Thymus (tissue), 11 donors: Measurements from ENCODE around the gene ELF1. TPM values are rescaled to one million over a fixed set of nuclear protein-coding genes. Genes with fewer than 3 reads are reported as not detected.
"Not testable (repeated sequence)": the region's sequence is repeated elsewhere in the genome, so short reads cannot be mapped to it uniquely, and the experiment has no call there.

Experiments used
- DNase-seq, 9 donors: peaks; one replicate each; pipeline ENCODE4 v3.0.0-alpha.2; 2013; ENCODE audit warnings: low spot score in 9 of 9, low read depth in 6 of 9, missing footprints in 1 of 9
- H3K27ac ChIP-seq, 2 donors: one replicate each; pipeline ENCODE4 v1.5.1; 2013; ENCODE audit warnings: control low read depth in 1 of 2, low read depth in 1 of 2, low read length in 1 of 2, mild to moderate bottlenecking in 1 of 2, moderate library complexity in 1 of 2
- H3K27me3 ChIP-seq, 2 donors: one replicate each; pipeline ENCODE4 v1.5.1; 2013; ENCODE audit warnings: low read length in 1 of 2; ENCODE audit not compliant: control insufficient read depth in 2 of 2, insufficient read depth in 1 of 2
- H3K36me3 ChIP-seq, 2 donors: one replicate each; pipeline ENCODE4 v1.5.1; 2013; ENCODE audit warnings: low read length in 1 of 2, mild to moderate bottlenecking in 1 of 2, moderate library complexity in 1 of 2; ENCODE audit not compliant: control insufficient read depth in 2 of 2, insufficient read depth in 2 of 2
- H3K4me1 ChIP-seq, 2 donors: one replicate each; pipeline ENCODE4 v1.5.1; 2013; ENCODE audit warnings: low read length in 2 of 2; ENCODE audit not compliant: control insufficient read depth in 2 of 2, insufficient read depth in 2 of 2
- H3K4me3 ChIP-seq, 2 donors: one replicate each; pipeline ENCODE4 v1.5.1; 2013; ENCODE audit warnings: low read length in 2 of 2, control low read depth in 1 of 2, mild to moderate bottlenecking in 1 of 2
- H3K9me3 ChIP-seq, 2 donors: one replicate each; pipeline ENCODE4 v1.5.1; 2013; ENCODE audit warnings: low read length in 1 of 2, mild to moderate bottlenecking in 1 of 2; ENCODE audit not compliant: control insufficient read depth in 2 of 2, insufficient read depth in 1 of 2
- WGBS: extraction: QIAGEN DNeasy Blood & Tissue Kit; methylation state at CpG from one replicate; pipeline ENCODE4 v1.1.7; 2013; 5-methylcytosine and 5-hydroxymethylcytosine counted together
- polyA plus RNA-seq: library from polyadenylated mRNA; stranded (reverse); fragments of 200-250 nt; gene quantifications from one replicate; pipeline ENCODE4 v1.2.3, GENCODE V29; 2013
- total RNA-seq: library from RNA; stranded (reverse); fragments of 120-200 nt; gene quantifications from one replicate; pipeline ENCODE4 v1.2.4, GENCODE V29; 2013
- donor health status: healthy.

The ELF1 gene
- total and polyA plus RNA-seq, 2 donors, result 64.2 to 89.3 TPM

DNA sequence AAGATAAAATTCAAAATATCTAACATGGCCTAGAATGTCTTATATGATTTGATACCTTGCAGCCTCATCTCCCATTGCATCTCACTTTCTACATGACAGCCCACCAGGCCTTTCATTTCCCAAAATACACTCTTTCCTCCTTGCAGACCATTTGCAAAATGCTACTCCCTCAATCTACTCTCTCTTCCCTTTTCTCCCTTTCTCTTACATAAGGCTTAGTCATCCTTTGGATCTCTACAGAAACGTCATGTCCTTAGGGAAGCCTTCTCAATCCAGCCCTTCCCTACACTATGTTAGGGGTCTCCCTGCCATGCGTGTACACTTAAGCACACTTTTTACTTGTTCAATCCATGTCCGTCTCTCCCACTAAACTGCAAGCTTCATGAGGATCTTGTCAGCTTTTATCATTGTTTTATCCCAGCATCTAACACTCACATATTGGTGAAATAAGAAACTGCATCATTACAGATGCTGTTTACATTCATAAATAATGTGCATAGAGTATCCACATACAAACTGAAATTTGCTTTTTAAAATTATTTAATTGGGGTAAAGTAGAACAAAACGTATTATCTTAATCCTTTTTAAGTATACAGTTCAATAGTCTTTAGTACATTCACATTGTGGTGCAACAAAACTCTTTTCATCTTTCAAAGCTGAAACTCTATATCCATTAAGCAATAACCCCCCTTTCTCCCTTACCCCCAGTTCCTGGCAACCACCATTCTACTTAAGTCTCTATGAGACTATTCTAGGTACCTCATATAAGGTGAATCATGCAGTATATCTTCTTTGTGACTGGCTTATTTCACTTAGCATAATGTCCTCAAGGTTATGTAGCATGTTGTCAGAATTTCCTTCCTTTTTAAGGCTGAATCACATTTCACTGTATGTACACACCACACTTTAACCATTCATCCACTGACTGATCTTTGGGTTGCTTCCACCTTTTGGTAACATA lies 30.6 kb upstream of the ELF1 start:
- H3K4me3 ChIP-seq, result no peak overlapping the region
- DNase-seq, result no peak
- no peak overlapping the region for H3K27ac ChIP-seq
- peaks cover 5 to 7% of the 10 kb centered on the region in 2 donors for H3K36me3 ChIP-seq
- 96% methylated on average over 4 of the region's 4 CpGs for WGBS
- peaks cover 2 to 6% of the 10 kb centered on the region in 2 donors for H3K4me1 ChIP-seq
- H3K9me3 ChIP-seq, result peaks cover 2 to 12% of the 10 kb centered on the region in 2 donors
- no peaks in the 10 kb centered on the region for H3K27me3 ChIP-seq

DNA sequence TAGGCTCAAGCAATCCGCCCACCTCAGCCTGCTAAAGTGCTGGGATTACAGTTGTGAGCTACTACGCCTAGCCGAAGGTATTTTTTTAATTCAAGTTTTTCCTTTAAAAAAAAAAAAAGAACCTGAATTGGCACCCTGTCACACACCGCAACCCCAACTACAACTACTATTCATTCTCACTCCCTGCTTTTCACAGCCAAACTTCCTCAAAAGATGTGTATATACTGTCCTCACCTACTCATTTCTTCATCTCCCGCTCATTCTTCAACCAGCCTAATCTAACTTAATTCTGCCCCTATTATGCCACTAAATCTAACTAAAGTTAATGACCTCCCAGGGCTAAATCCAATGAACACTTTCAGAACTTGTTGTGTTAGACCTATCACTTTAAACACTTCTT lies 29.5 kb upstream of the ELF1 start:
- WGBS, result over 99% methylated on average over 5 of the region's 5 CpGs
- H3K36me3 ChIP-seq, result peaks cover 5 to 7% of the 10 kb centered on the region in 2 donors
- H3K27me3 ChIP-seq, result no peaks in the 10 kb centered on the region
- H3K4me1 ChIP-seq, result no peaks in the 10 kb centered on the region
- H3K4me3 ChIP-seq, result no peak overlapping the region
- H3K9me3 ChIP-seq, result peaks cover 2 to 12% of the 10 kb centered on the region in 2 donors
- H3K27ac ChIP-seq, result no peak overlapping the region
- no peak for DNase-seq

DNA sequence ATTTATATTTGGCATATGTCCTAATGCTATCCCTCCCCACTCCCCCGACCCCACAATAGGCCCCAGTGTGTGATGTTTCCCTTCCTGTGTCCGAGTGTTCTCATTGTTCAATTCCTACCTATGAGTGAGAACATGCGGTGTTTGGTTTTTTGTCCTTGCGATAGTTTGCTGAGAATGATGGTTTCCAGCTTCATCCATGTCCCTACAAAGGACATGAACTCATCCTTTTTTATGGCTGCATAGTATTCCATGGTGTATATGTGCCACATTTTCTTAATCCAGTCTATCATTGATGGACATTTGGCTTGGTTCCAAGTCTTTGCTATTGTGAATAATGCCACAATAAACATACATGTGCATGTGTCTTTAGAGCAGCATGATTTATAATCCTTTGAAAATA lies 23.3 kb upstream of the ELF1 start:
- DNase-seq, H3K36me3 ChIP-seq, H3K4me3 ChIP-seq, H3K27me3 ChIP-seq, H3K4me1 ChIP-seq, H3K27ac ChIP-seq, H3K9me3 ChIP-seq: not testable (repeated sequence)
- 98% methylated on average over 3 of the region's 4 CpGs for WGBS

DNA sequence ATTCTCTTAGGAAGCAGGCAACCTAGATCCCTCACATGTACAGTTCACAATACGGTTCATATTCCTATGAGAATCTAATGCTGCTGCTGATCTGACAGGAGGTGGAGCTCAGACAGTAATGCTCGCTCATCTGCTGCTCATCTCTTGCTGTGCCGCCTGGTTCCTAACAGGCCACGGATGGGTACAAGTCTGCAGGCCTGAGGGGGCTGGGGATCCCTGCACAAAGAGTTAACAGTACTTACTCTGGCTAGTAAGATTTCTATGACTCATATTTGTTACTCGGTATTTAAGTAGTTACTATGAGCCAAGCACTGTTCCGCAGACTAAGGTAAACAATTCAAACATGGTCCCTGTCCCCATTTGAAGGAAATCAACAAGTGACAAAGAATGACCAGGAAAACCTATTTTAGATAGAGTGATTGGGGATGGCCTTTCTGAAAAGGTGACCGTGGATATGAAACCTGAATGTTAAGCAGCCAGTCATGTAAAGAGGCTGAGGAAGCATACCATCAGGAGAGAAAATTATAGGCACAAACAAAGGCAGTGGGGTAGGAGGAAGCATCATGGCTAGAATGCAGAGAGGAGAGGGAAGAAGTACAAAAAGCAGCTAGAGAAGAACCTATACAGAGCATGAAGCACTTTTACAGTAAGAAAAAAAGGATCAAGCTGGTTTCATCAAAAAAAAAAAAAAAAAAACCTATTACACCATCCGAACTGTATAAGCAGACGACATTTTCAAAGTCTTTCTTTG lies 21.6 kb upstream of the ELF1 start:
- Histone ChIP-seq H3K27ac (no peak overlapping the region), H3K36me3 (no peaks in the 10 kb centered on the region), H3K27me3 (no peaks in the 10 kb centered on the region), H3K9me3 (peaks cover 0 to 2% of the 10 kb centered on the region in 2 donors), H3K4me1 (no peaks in the 10 kb centered on the region), H3K4me3 (no peak overlapping the region)
- WGBS, result 96% methylated on average over 9 of the region's 9 CpGs
- no peak for DNase-seq

DNA sequence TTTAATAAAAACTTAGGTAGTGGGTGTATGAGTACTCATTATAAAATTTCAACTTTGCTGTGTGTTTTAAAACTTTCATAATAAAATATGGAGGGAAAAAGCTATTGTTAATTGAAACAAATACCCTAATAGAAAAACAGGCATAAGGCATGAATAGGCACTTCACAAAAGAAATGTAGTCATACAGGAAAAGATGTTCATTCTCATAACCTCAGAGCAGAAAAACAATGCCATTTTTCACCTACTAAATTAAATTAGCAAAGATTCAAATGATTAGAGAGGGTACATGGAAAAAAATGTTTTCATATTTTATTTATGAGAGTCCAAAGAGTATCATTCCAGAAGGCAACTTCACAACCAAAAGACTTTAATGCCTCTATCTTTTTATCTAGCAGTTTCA lies 20.6 kb upstream of the ELF1 start:
- Histone ChIP-seq H3K9me3 (peaks cover 0 to 2% of the 10 kb centered on the region in 2 donors), H3K4me3 (no peak overlapping the region), H3K4me1 (no peaks in the 10 kb centered on the region), H3K36me3 (no peaks in the 10 kb centered on the region), H3K27ac (no peak overlapping the region), H3K27me3 (no peaks in the 10 kb centered on the region)
- DNase-seq, result no peak

DNA sequence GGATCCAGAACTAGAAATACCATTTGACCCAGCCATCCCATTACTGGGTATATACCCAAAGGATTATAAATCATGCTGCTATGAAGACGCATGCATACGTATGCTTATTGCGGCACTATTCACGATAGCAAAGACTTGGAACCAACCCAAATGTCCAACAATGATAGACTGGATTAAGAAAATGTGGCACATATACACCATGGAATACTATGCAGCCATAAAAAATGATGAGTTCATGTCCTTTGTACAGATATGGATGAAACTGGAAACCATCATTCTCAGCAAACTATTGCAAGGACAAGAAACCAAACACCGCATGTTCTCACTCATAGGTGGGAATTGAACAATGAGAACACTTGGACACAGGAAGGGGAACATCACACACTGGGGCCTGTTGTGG lies 17.4 kb upstream of the ELF1 start:
- H3K27ac ChIP-seq, H3K9me3 ChIP-seq, H3K36me3 ChIP-seq, H3K4me1 ChIP-seq, H3K27me3 ChIP-seq, DNase-seq, H3K4me3 ChIP-seq: not testable (repeated sequence)
- 96% methylated on average over 5 of the region's 5 CpGs for WGBS

DNA sequence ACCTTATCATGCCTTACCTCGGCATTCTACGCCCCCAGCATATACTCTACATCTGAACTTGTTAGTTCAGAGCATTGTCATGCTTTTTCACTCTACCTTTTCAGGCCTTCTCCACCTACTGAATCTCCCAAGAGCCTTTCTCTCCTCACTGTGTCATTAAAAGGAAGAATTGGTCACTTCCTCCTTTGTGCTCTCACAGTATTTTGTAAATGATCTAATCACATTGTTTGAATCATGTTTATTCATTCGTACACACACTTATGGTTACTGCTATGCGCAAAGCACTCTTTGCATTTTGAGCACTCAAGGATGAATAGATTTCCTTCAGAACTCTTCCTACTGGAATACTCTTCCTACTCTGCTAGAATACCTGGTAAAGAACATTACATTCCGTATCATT lies 15.8 kb upstream of the ELF1 start:
- Histone ChIP-seq H3K36me3 (no peaks in the 10 kb centered on the region), H3K27me3 (no peaks in the 10 kb centered on the region), H3K4me3 (no peak overlapping the region), H3K27ac (no peak overlapping the region), H3K9me3 (no peaks in the 10 kb centered on the region), H3K4me1 (peaks cover 0 to 3% of the 10 kb centered on the region in 2 donors)
- no peak for DNase-seq
- WGBS, result 96% methylated on average over 5 of the region's 5 CpGs

DNA sequence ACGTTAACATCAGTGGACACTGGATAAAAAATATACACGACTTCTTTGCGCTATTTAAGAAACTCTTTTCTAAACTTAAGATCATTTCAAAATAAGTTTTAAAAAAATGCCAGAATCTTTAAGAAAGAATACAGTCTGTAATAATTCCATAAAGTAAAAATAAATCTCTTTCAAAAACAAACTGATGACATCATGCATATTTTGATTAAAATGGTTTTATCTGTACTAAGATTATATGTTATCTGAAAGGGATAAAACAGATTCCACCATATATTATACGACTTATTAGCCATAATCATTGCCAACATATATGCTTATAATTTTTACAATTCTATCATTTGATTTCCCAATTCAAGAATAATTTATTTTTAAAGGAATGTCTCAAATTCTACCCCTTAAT lies 15.3 kb upstream of the ELF1 start:
- no peaks in the 10 kb centered on the region for H3K36me3 ChIP-seq
- no peaks in the 10 kb centered on the region for H3K27me3 ChIP-seq
- DNase-seq, result no peak
- no peak overlapping the region for H3K4me3 ChIP-seq
- peaks cover 0 to 3% of the 10 kb centered on the region in 2 donors for H3K4me1 ChIP-seq
- H3K27ac ChIP-seq, result no peak overlapping the region
- WGBS, result 98% methylated on average over 4 of the region's 4 CpGs
- H3K9me3 ChIP-seq, result no peaks in the 10 kb centered on the region

DNA sequence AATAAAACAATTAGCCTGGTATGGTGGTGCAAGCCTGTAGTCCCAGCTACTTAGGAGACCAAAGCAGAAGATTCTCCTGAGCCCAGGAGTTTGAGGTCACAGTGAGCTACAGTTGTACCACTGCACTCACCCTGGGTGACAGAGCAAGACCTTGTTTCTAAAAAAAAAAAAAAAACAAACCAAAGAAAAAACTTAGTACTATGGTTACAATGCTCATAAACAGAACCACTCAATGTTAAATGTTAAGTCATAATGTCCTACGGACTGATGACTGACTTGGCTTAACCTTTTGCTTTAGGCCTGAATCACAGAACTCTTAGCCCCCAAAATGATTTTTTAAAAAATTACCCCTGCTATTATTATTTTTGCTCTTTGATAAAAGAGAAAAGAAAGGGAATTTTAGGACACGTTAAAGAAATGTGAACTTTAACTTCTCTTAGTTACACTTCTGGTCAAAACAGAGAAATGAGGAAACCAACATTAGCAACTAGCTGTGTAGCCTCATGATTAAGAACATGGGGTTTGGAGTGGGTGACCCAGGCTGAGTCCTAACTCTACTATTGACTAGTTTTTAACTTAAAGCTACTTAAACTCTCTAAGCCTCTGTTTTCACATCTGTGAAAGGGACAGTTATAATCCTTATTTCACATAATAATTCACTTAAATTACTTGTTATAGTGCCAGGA lies 13.7 kb upstream of the ELF1 start:
- 93% methylated on average over 2 of the region's 2 CpGs for WGBS
- Histone ChIP-seq H3K4me1 (peaks cover 0 to 3% of the 10 kb centered on the region in 2 donors), H3K4me3 (no peak overlapping the region), H3K27me3 (no peaks in the 10 kb centered on the region), H3K36me3 (peaks cover 0 to 3% of the 10 kb centered on the region in 2 donors), H3K27ac (no peak overlapping the region), H3K9me3 (no peaks in the 10 kb centered on the region)
- DNase-seq, result no peak
